Immature natural killer cell (primary cell): ENCODE measurements around the gene SLC22A13. TPM values are rescaled to one million over a fixed set of nuclear protein-coding genes. Genes with fewer than 3 reads are reported as not detected.

Experiments
- DNase-seq, 3 donors: peaks; one replicate each; pipeline ENCODE4 v3.0.0; 2022; ENCODE audit warnings: mixed read lengths in 1 of 3
- H3K27ac Mint-ChIP-seq, 6 donors: one replicate each; pipeline ENCODE4 v1.8.0; 2020; ENCODE audit warnings: mixed read lengths in 6 of 6, mild to moderate bottlenecking in 5 of 6, inconsistent platforms in 4 of 6, moderate library complexity in 3 of 6
- H3K27me3 Mint-ChIP-seq, 3 donors: one replicate each; pipeline ENCODE4 v1.8.0; 2020 to 2021; ENCODE audit warnings: low read depth in 3 of 3, mild to moderate bottlenecking in 3 of 3, mixed read lengths in 3 of 3, moderate library complexity in 3 of 3, inconsistent platforms in 1 of 3
- H3K36me3 Mint-ChIP-seq, 3 donors: one replicate each; pipeline ENCODE4 v1.8.0; 2020; ENCODE audit warnings: mixed read lengths in 3 of 3, inconsistent platforms in 2 of 3, mild to moderate bottlenecking in 2 of 3
- H3K4me1 Mint-ChIP-seq, 2 donors: one replicate each; pipeline ENCODE4 v1.8.0; 2020; ENCODE audit warnings: inconsistent platforms in 2 of 2, mild to moderate bottlenecking in 2 of 2, mixed read lengths in 2 of 2, moderate library complexity in 1 of 2
- H3K4me3 Mint-ChIP-seq, 5 donors: one replicate each; pipeline ENCODE4 v1.8.0; 2020; ENCODE audit warnings: mild to moderate bottlenecking in 5 of 5, mixed read lengths in 5 of 5, inconsistent platforms in 3 of 5, moderate library complexity in 3 of 5
- H3K9me3 Mint-ChIP-seq, 6 donors: one replicate each; pipeline ENCODE4 v1.8.0; 2020; ENCODE audit warnings: mild to moderate bottlenecking in 6 of 6, mixed read lengths in 6 of 6, inconsistent platforms in 4 of 6, moderate library complexity in 3 of 6
- polyA plus RNA-seq, 3 donors: library from polyadenylated mRNA; unstranded; fragments of 300-500 nt; fragmentation: Illumina TruSeq; gene quantifications; one replicate each; pipeline ENCODE4 v1.2.3, GENCODE V29; 2021

Gene SLC22A13
- polyA plus RNA-seq, 3 donors from 2014 or later: not detected

- Mint-ChIP-seq H3K27me3 (peaks cover 0 to 2% (median 0%) of the 10 kb centered on the region in 3 donors), H3K4me1 (peaks cover 0 to 7% of the 10 kb centered on the region in 2 donors), H3K4me3 (no peak overlapping the region), H3K36me3 (peaks cover 16 to 59% (median 22%) of the 10 kb centered on the region in 3 donors), H3K27ac (peak overlapping the region in 3 of 6 donors; percentile 1 to 34 (median 14)), H3K9me3 (no peaks in the 10 kb centered on the region)
- no peak for DNase-seq
Observed at GRCh38 chr3:38247366-38248035, 18.1 kb upstream of the SLC22A13 start.

GRCh38 chr3:38250198-38250597, 15.4 kb upstream of the SLC22A13 start:
- Mint-ChIP-seq H3K4me3 (no peak overlapping the region), H3K36me3 (peaks cover 21 to 59% (median 25%) of the 10 kb centered on the region in 3 donors), H3K9me3 (no peaks in the 10 kb centered on the region), H3K27me3 (no peaks in the 10 kb centered on the region), H3K4me1 (no peaks in the 10 kb centered on the region), H3K27ac (no peak overlapping the region)
- DNase-seq: no peak

GRCh38 chr3:38251197-38251596, 14.4 kb upstream of the SLC22A13 start:
- no peaks in the 10 kb centered on the region for H3K27me3 Mint-ChIP-seq
- H3K9me3 Mint-ChIP-seq: no peaks in the 10 kb centered on the region
- H3K27ac Mint-ChIP-seq: peak overlapping the region in 1 of 6 donors; percentile 14
- H3K4me1 Mint-ChIP-seq: no peaks in the 10 kb centered on the region
- peaks cover 21 to 59% (median 21%) of the 10 kb centered on the region in 3 donors for H3K36me3 Mint-ChIP-seq
- H3K4me3 Mint-ChIP-seq: no peak overlapping the region
- no peak for DNase-seq

GRCh38 chr3:38253704-38254103, 11.9 kb upstream of the SLC22A13 start:
- Mint-ChIP-seq H3K36me3 (peaks cover 18 to 43% (median 26%) of the 10 kb centered on the region in 3 donors), H3K9me3 (no peaks in the 10 kb centered on the region), H3K27ac (no peak overlapping the region), H3K4me1 (peaks cover 4 to 15% of the 10 kb centered on the region in 2 donors), H3K4me3 (no peak overlapping the region), H3K27me3 (no peaks in the 10 kb centered on the region)
- no peak for DNase-seq

- Mint-ChIP-seq H3K9me3 (no peaks in the 10 kb centered on the region), H3K27ac (no peak overlapping the region), H3K36me3 (peaks cover 18 to 38% (median 26%) of the 10 kb centered on the region in 3 donors), H3K4me1 (peaks cover 4 to 15% of the 10 kb centered on the region in 2 donors), H3K4me3 (no peak overlapping the region), H3K27me3 (no peaks in the 10 kb centered on the region)
- no peak for DNase-seq
Observed at GRCh38 chr3:38254872-38255271, 10.7 kb upstream of the SLC22A13 start.

- Mint-ChIP-seq H3K4me3 (no peak overlapping the region), H3K27ac (no peak overlapping the region), H3K9me3 (no peaks in the 10 kb centered on the region), H3K27me3 (peaks cover 0 to under 1% (median 0%) of the 10 kb centered on the region in 3 donors), H3K4me1 (peaks cover 6 to 15% of the 10 kb centered on the region in 2 donors), H3K36me3 (peaks cover 18 to 35% (median 32%) of the 10 kb centered on the region in 3 donors)
- no peak for DNase-seq
Observed at GRCh38 chr3:38255627-38256026, 10.0 kb upstream of the SLC22A13 start.

GRCh38 chr3:38257583-38257982, 8.0 kb upstream of the SLC22A13 start:
- DNase-seq: no peak
- H3K4me1 Mint-ChIP-seq: peaks cover 6 to 15% of the 10 kb centered on the region in 2 donors
- peaks cover 6 to 28% (median 20%) of the 10 kb centered on the region in 3 donors for H3K36me3 Mint-ChIP-seq
- peak overlapping the region in 2 of 6 donors; percentile 0 to 58 for H3K27ac Mint-ChIP-seq
- no peaks in the 10 kb centered on the region for H3K9me3 Mint-ChIP-seq
- peaks cover 0 to 3% (median 0%) of the 10 kb centered on the region in 3 donors for H3K27me3 Mint-ChIP-seq
- no peak overlapping the region for H3K4me3 Mint-ChIP-seq

- H3K36me3 Mint-ChIP-seq: peaks cover 3 to 28% (median 8%) of the 10 kb centered on the region in 3 donors
- H3K4me3 Mint-ChIP-seq: no peak overlapping the region
- H3K9me3 Mint-ChIP-seq: no peaks in the 10 kb centered on the region
- DNase-seq: no peak
- no peak overlapping the region for H3K27ac Mint-ChIP-seq
- H3K4me1 Mint-ChIP-seq: peaks cover 6 to 15% of the 10 kb centered on the region in 2 donors
- H3K27me3 Mint-ChIP-seq: peaks cover 0 to 3% (median 0%) of the 10 kb centered on the region in 3 donors
Observed at GRCh38 chr3:38260474-38260873, 5.1 kb upstream of the SLC22A13 start.

- no peak overlapping the region for H3K4me3 Mint-ChIP-seq
- no peak overlapping the region for H3K27ac Mint-ChIP-seq
- no peaks in the 10 kb centered on the region for H3K9me3 Mint-ChIP-seq
- peaks cover 17 to 27% of the 10 kb centered on the region in 2 donors for H3K4me1 Mint-ChIP-seq
- H3K27me3 Mint-ChIP-seq: peaks cover 0 to 3% (median 0%) of the 10 kb centered on the region in 3 donors
- H3K36me3 Mint-ChIP-seq: peaks cover 8 to 38% (median 23%) of the 10 kb centered on the region in 3 donors
- no peak for DNase-seq
Observed at GRCh38 chr3:38264353-38264771, 1.2 kb upstream of the SLC22A13 start.

- no peak overlapping the region for H3K27ac Mint-ChIP-seq
- H3K27me3 Mint-ChIP-seq: peaks cover 0 to 3% (median 0%) of the 10 kb centered on the region in 3 donors
- peaks cover 17 to 27% of the 10 kb centered on the region in 2 donors for H3K4me1 Mint-ChIP-seq
- H3K36me3 Mint-ChIP-seq: peaks cover 8 to 38% (median 23%) of the 10 kb centered on the region in 3 donors
- H3K9me3 Mint-ChIP-seq: no peaks in the 10 kb centered on the region
- no peak for DNase-seq
- H3K4me3 Mint-ChIP-seq: no peak overlapping the region
Observed at GRCh38 chr3:38264779-38265178, 833 bp upstream of the SLC22A13 start.

GRCh38 chr3:38266810-38267209, 1.2 kb downstream of the SLC22A13 start:
- Mint-ChIP-seq H3K4me1 (peaks cover 15 to 27% of the 10 kb centered on the region in 2 donors), H3K4me3 (no peak overlapping the region), H3K27me3 (no peaks in the 10 kb centered on the region), H3K9me3 (peaks cover 0 to 2% (median 0%) of the 10 kb centered on the region in 6 donors), H3K36me3 (peaks cover 8 to 34% (median 23%) of the 10 kb centered on the region in 3 donors), H3K27ac (no peak overlapping the region)
- no peak for DNase-seq

GRCh38 chr3:38267662-38268061, 2.0 kb downstream of the SLC22A13 start:
- Mint-ChIP-seq H3K9me3 (peaks cover 0 to 2% (median 0%) of the 10 kb centered on the region in 6 donors), H3K4me1 (peaks cover 15 to 27% of the 10 kb centered on the region in 2 donors), H3K36me3 (peaks cover 8 to 32% (median 23%) of the 10 kb centered on the region in 3 donors), H3K27me3 (no peaks in the 10 kb centered on the region), H3K27ac (peak overlapping the region in 1 of 6 donors; percentile 7), H3K4me3 (no peak overlapping the region)
- no peak for DNase-seq

- H3K27me3 Mint-ChIP-seq: no peaks in the 10 kb centered on the region
- peaks cover 8 to 34% (median 23%) of the 10 kb centered on the region in 3 donors for H3K36me3 Mint-ChIP-seq
- no peak for DNase-seq
- peaks cover 15 to 27% of the 10 kb centered on the region in 2 donors for H3K4me1 Mint-ChIP-seq
- H3K9me3 Mint-ChIP-seq: peaks cover 0 to 2% (median 0%) of the 10 kb centered on the region in 6 donors
- no peak overlapping the region for H3K4me3 Mint-ChIP-seq
- H3K27ac Mint-ChIP-seq: no peak overlapping the region
Observed at GRCh38 chr3:38268087-38268486, 2.5 kb downstream of the SLC22A13 start.

GRCh38 chr3:38268522-38268921, 2.9 kb downstream of the SLC22A13 start:
- Mint-ChIP-seq H3K4me3 (no peak overlapping the region), H3K9me3 (peaks cover 0 to 2% (median 0%) of the 10 kb centered on the region in 6 donors), H3K27ac (no peak overlapping the region), H3K27me3 (no peaks in the 10 kb centered on the region), H3K4me1 (peaks cover 15 to 27% of the 10 kb centered on the region in 2 donors), H3K36me3 (peaks cover 6 to 32% (median 20%) of the 10 kb centered on the region in 3 donors)
- DNase-seq: no peak
